Stimulated activated CD4-positive, alpha-beta T cell treated with anti-CD3 and anti-CD28 coated beads, Interleukin-2, amount 100 ng/mL, for 4 hours (primary cell): ENCODE results near the gene ANKZF1.
"Not testable (repeated sequence)": the region's sequence is repeated elsewhere in the genome, so short reads cannot be mapped to it uniquely, and the experiment has no call there.

Experiments used
- DNase-seq: peaks from one replicate; pipeline ENCODE4 v3.0.0-alpha.2; 2020; ENCODE audit warnings: low read depth

Gene ANKZF1

GRCh38 chr2:219229305-219230058, at the start of gene ANKZF1, which contains the start of gene ATG9A:
Gene ANKZF1, plus strand, starts transcription at chr2:219229806. Its CDS starts 452 bp downstream, at chr2:219230258.
Gene ATG9A, minus strand, starts transcription at chr2:219229636. Its CDS starts 1,612 bp downstream, at chr2:219228024.
- DNase-seq, result peak; percentile 98

- DNase-seq, result no peak
Measured at GRCh38 chr2:219180961-219181360, 48.6 kb upstream of the ANKZF1 start.

GRCh38 chr2:219181531-219181930, 48.1 kb upstream of the ANKZF1 start:
- DNase-seq, result no peak

GRCh38 chr2:219182331-219183150, 47.1 kb upstream of the ANKZF1 start:
- no peak for DNase-seq

- DNase-seq, result no peak
Measured at GRCh38 chr2:219183151-219183772, 46.3 kb upstream of the ANKZF1 start.

GRCh38 chr2:219184121-219184520, 45.5 kb upstream of the ANKZF1 start:
- no peak for DNase-seq

- DNase-seq, result no peak
Measured at GRCh38 chr2:219186754-219187456, 42.7 kb upstream of the ANKZF1 start.

- DNase-seq, result no peak
Measured at GRCh38 chr2:219197388-219197787, 32.2 kb upstream of the ANKZF1 start.

- no peak for DNase-seq
Measured at GRCh38 chr2:219198974-219199373, 30.6 kb upstream of the ANKZF1 start.

GRCh38 chr2:219199470-219200211, 30.0 kb upstream of the ANKZF1 start:
- DNase-seq, result no peak

- DNase-seq, result not testable (repeated sequence)
Measured at GRCh38 chr2:219200502-219201326, 28.9 kb upstream of the ANKZF1 start.

GRCh38 chr2:219201331-219201730, 28.3 kb upstream of the ANKZF1 start:
- DNase-seq, result not testable (repeated sequence)

- no peak for DNase-seq
Measured at GRCh38 chr2:219204425-219205164, 25.0 kb upstream of the ANKZF1 start.

- no peak for DNase-seq
Measured at GRCh38 chr2:219205165-219205538, 24.5 kb upstream of the ANKZF1 start.

- no peak for DNase-seq
Measured at GRCh38 chr2:219205981-219206327, 23.7 kb upstream of the ANKZF1 start.

- peak; percentile 92 for DNase-seq
Measured at GRCh38 chr2:219206328-219207133, 23.1 kb upstream of the ANKZF1 start, which contains the start of gene ZFAND2B. Gene ZFAND2B, plus strand, starts transcription at chr2:219206782. Its CDS starts 206 bp downstream, at chr2:219206988.

GRCh38 chr2:219207134-219207883, 22.3 kb upstream of the ANKZF1 start:
- no peak for DNase-seq
